HG02588 (cell line): ENCODE data around the gene EEF1AKMT2.
"Not testable (repeated sequence)": the region's sequence is repeated elsewhere in the genome, so short reads cannot be mapped to it uniquely, and the experiment has no call there.

Experiments
- ATAC-seq: cut with Tn5 transposase; IDR thresholded peaks from one replicate; pipeline ENCODE4 v1.9.1; 2021; ENCODE audit warnings: mild to moderate bottlenecking, moderate library complexity; ENCODE audit not compliant: unreplicated experiment

The EEF1AKMT2 gene

GRCh38 chr10:124791547-124792348 lies at the start of gene EEF1AKMT2:
EEF1AKMT2 (minus strand) TSS chr10:124791887; CDS start chr10:124791833, 54 bp downstream.
- ATAC-seq = peak; percentile 90

- ATAC-seq = no peak
Observed at GRCh38 chr10:124837687-124838086, 46.0 kb upstream of the EEF1AKMT2 start.

GRCh38 chr10:124831116-124831515 lies 39.4 kb upstream of the EEF1AKMT2 start:
- ATAC-seq = no peak

GRCh38 chr10:124830445-124830844 lies 38.8 kb upstream of the EEF1AKMT2 start:
- ATAC-seq = no peak

DNA sequence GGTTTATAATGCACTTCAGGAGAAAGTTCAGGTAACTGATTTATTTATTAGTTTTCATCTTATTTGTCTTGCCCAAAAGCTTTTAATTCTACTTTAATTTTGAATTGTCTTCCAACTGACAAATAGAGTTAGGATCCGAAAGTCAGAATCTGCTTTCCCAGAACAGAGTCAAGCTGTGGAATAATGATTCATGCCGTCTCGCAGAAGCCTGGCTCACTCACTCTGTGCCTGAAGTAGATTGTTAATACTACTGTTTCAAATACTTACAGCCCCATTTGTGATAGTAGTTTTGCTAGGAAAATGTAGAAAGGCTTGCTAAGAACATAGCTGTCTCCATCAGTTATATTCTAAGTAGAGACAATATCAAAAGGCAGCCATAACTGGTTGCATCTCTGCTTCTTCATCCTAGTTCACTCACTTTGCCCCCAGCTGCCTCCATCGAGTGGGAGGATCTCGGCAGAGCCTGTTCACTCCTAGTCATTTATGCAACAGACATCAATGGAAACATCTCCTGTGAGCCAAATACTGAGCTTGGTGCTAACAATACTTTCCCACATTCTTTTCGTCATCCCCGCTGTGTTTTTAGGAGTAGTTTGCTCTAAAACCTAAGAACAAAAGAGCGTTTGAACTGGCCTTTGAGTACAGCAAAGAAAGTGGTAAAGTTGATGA lies 37.9 kb upstream of the EEF1AKMT2 start:
- no peak for ATAC-seq

GRCh38 chr10:124827474-124827873 lies 35.8 kb upstream of the EEF1AKMT2 start:
- ATAC-seq = no peak

DNA sequence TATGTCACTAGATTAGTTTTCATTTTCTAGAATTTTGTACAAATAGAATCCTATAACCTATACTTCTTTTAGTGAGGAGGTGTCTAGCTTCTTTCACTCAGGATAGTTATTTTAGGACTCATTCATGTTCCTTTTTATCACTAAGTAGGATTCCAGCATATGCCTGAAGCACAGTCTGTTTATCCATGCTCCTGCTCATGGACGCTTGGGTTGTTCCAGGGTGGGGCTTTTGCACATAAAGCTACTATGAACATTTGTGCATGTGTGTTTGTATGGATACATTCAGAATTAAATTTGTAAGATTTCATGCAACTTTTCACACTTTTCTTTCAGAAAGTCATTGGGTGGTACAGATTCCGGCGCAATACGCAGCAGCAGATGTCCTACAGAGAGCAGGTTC lies 34.6 kb upstream of the EEF1AKMT2 start:
- ATAC-seq = no peak

DNA sequence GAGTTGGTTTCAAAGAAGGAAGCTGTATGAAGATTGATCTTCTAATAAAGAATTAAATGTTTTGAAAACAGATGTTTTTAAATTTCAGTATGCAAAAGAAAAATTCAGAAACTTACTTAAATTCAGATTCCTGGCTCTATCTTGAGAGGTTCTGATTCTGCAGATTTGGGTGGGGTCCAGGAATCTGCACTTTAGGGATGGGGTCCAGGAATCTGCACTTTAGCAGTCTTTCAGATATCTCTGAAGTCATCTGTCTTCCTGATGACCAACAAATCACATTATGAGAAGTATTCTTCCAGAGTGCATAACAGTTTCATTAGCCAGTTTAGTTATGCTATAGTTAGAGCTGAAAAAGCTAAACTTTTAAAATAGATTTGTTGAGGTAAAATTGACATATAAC lies 34.0 kb upstream of the EEF1AKMT2 start:
- no peak for ATAC-seq

GRCh38 chr10:124824932-124825331 lies 33.2 kb upstream of the EEF1AKMT2 start:
- ATAC-seq = not testable (repeated sequence)

- no peak for ATAC-seq
Observed at GRCh38 chr10:124824507-124824906, 32.8 kb upstream of the EEF1AKMT2 start.

GRCh38 chr10:124821520-124821919 lies 29.8 kb upstream of the EEF1AKMT2 start:
- no peak for ATAC-seq

- ATAC-seq = no peak
Observed at GRCh38 chr10:124820121-124820520, 28.4 kb upstream of the EEF1AKMT2 start.

DNA sequence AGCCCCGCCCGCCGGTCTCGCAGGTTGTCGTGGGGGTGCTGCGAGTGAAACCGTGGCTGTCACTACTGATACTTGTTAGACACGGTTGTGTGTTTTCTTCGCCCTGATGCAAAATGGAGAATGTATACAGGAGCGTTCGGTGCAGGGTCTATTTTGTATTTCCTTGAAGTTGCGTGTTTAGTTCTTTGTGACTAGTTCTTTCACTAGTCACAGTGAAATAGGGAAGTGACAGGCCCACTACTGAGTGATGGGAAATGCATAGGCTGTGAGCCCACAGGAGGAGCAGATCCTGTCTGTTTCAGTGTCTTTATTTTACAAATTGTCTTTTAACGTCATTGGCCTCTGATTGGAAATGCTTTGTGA lies 10.6 kb upstream of the EEF1AKMT2 start:
- peak; percentile 38 for ATAC-seq

DNA sequence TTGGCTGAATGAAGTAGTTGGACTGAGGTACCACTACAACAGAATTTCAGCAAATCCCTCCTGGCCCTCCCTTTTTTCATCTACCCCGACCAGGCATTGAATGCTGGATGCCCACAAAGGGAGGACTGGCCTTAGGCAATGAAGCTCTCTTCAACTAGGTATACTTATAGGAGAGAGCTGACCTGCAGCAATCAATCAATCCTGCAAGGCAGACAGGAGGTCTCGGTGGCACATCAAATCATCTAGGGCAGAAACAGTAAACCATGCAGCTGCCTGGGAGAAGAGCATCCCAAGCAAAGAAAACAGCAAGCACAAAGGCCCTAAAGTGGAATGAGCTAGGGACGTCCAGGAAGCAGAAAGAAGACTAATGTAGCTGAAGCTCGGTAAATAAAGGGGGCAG lies 7.5 kb upstream of the EEF1AKMT2 start:
- no peak for ATAC-seq

- no peak for ATAC-seq
Observed at GRCh38 chr10:124798781-124799180, 7.1 kb upstream of the EEF1AKMT2 start.

GRCh38 chr10:124798364-124798763 lies 6.7 kb upstream of the EEF1AKMT2 start:
- ATAC-seq = no peak

GRCh38 chr10:124792998-124793352 lies 1.3 kb upstream of the EEF1AKMT2 start:
- no peak for ATAC-seq

DNA sequence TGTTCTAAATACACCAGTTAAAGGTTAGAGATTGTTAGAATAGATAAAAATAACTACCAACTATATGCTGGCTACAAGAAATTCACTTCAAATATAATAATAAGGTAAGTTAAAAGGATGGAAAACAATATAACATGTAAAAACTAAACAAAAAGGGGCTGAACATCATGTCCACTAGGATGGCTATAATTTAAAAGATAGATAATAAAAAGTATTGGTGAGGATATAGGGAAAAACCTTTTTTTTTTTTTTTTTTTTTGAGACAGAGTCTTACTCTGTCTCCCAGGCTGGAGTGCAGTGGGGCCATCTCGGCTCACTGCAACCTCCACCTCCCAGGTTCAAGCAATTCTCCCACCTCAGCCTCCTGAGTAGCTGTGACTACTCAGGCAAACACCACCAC lies 8.8 kb downstream of the EEF1AKMT2 start:
- not testable (repeated sequence) for ATAC-seq

GRCh38 chr10:124768791-124769190 lies 22.9 kb downstream of the EEF1AKMT2 start:
- no peak for ATAC-seq

- no peak for ATAC-seq
Observed at GRCh38 chr10:124765256-124765655, 26.4 kb downstream of the EEF1AKMT2 start.

DNA sequence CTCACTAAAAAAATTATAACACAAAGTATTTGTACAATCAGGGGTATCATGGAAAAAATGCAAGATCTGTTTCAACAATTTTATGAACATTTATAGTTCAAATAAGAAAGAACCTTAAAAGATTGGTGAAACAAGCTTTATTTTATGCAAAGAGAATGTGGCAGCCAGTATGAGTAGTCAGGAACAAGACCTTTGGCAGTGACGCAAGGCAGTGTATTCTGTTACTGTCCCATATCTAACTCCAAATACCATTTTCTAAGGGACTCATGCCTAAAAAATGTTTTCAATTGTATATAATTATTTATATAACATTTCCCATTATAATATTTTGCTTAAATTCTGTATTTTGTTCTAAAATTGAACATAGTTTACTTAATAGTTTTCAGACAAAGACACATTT lies 28.4 kb downstream of the EEF1AKMT2 start:
- ATAC-seq = no peak

DNA sequence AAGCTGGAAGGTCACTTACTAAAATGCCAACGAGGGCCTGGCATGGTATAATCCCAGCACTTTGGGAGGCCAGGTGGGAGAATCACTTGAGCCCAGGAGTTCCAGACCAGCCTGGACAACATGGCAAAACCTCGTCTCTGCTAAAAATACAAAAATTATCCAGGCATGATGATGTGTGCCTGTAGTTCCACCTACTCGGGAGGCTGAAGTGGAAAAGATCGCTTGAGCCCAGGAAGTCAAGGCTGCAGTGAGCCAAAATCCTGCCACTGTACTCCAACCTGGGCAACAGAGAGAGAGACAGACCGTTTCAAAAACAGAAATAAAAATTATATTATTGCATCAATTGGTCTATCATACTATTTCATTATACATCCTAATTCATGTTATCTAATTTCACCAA lies 29.4 kb downstream of the EEF1AKMT2 start:
- no peak for ATAC-seq
